HG03571 (cell line): ENCODE results near the gene STAG3.
"Not testable (repeated sequence)": the region's sequence is repeated elsewhere in the genome, so short reads cannot be mapped to it uniquely, and the experiment has no call there.

Experiments used
- ATAC-seq: cut with Tn5 transposase; IDR thresholded peaks from one replicate; pipeline ENCODE4 v1.9.1; 2021; ENCODE audit not compliant: unreplicated experiment

The STAG3 gene

GRCh38 chr7:100246121-100246864, 68.6 kb downstream of the STAG3 start:
- not testable (repeated sequence) for ATAC-seq

- not testable (repeated sequence) for ATAC-seq
Measured at GRCh38 chr7:100246865-100247137, 69.1 kb downstream of the STAG3 start.

GRCh38 chr7:100247152-100247757, 69.5 kb downstream of the STAG3 start:
- ATAC-seq, result no peak

- ATAC-seq, result no peak
Measured at GRCh38 chr7:100248483-100248882, 70.8 kb downstream of the STAG3 start.

- ATAC-seq, result no peak
Measured at GRCh38 chr7:100257017-100257416, 79.3 kb downstream of the STAG3 start.

GRCh38 chr7:100259984-100260383, 82.3 kb downstream of the STAG3 start:
- not testable (repeated sequence) for ATAC-seq

GRCh38 chr7:100262896-100263295, 85.2 kb downstream of the STAG3 start:
- not testable (repeated sequence) for ATAC-seq
